ENCODE results near the gene GAA.

The GAA gene

DNA sequence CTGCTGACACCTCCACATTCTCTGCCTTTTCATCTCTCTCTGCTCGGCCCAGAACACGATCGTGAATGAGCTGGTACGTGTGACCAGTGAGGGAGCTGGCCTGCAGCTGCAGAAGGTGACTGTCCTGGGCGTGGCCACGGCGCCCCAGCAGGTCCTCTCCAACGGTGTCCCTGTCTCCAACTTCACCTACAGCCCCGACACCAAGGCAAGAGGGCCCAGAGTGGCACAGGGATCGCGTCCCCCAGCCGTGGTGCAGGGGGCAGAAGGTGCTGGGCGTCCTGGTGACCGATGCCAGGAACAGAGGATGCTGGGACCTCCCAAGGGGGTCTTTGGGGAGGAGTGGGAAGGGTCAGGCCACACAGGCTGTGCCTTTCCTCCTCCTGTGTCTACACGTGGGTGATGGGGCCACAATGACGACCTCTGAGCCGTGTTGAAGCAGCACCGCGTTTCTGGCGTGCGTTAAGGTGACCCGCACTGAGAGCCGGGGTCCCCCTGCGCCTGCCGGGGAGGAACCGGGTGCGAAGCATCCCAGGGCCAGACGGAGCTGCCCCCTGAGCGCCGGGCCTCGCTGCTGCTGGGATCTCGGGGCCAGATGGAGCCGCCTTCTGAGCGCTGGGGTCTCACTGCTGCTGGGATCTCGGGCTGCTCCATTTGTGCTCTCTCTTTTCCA, 17.4 kb downstream of the GAA start:
- no peak for DNase-seq

DNA sequence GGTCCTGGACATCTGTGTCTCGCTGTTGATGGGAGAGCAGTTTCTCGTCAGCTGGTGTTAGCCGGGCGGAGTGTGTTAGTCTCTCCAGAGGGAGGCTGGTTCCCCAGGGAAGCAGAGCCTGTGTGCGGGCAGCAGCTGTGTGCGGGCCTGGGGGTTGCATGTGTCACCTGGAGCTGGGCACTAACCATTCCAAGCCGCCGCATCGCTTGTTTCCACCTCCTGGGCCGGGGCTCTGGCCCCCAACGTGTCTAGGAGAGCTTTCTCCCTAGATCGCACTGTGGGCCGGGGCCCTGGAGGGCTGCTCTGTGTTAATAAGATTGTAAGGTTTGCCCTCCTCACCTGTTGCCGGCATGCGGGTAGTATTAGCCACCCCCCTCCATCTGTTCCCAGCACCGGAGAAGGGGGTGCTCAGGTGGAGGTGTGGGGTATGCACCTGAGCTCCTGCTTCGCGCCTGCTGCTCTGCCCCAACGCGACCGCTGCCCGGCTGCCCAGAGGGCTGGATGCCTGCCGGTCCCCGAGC, 17.9 kb downstream of the GAA start:
- peak; percentile 81 for DNase-seq

DNA sequence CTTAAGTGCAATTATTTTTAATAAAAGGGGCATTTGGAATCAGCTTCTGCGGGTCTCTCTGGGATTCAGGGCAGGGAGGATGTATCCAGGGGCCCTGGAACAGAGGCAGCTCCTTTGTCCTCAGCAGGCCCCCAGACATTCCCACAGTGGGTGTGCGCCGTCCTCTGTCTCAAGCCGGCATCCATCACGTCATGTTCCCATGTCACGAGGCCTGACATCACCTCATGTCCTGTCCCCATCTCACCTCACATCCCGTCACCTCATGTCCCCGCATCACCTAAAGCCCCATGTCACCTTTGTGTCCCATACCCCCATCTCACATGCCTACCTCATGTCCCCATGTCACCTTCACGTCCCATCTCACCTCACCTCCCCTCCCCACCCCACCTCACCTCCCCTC, 18.5 kb downstream of the GAA start:
- no peak for DNase-seq

DNA sequence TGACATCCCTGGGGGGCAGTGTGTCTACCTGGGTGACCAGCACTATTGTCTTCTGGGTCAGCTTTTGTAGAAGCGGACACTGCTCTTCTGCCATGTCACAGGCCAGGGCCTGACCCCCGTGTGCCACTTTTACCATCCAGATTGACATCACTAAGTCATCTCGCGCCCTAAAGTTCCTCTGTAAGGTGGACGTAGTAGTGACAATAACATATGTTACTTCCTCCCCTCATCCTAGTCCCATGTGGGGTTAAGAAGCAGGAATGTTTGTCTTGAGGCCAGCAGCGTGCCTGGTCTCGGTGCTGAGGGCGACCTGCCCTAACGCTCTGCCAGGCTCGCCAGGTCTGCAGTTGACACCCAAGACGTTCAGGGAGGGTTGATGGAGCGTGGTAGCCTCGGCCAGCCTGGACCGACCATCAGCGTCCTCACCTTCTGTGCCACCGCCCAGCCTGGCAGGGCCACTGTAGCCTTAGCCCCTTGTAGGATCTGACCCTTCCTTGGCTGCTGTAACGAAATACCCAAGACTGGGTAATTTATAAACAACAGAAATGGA, 20.7 kb downstream of the GAA start:
- no peak for DNase-seq

DNA sequence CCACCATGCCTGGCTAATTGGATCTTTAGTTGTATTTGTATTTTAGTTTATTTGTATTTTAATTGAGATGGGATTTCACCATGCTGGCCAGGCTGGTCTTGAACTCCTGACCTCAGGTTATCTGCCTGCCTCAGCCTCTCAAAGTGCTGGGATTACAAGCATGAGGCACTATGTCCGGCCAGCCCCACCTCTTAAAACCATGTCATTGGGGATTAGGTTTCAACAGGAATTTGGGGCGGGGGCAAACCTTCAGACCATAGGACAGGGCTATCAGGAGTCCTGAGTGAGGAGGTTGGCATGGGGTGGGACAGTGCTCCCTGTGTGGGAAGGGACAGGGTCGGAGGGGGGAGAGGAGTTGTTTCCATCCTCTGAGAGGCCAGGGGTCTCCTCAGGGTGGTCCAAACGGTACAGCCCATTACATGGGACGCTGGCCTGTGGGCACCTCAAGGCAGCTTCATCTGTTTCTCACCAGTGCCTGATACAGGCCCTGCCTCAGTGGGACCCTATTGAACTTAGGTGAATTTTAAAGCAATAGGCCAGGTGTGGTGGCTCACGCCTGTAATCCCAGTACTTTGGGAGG, 21.6 kb downstream of the GAA start:
- DNase-seq = no peak

DNA sequence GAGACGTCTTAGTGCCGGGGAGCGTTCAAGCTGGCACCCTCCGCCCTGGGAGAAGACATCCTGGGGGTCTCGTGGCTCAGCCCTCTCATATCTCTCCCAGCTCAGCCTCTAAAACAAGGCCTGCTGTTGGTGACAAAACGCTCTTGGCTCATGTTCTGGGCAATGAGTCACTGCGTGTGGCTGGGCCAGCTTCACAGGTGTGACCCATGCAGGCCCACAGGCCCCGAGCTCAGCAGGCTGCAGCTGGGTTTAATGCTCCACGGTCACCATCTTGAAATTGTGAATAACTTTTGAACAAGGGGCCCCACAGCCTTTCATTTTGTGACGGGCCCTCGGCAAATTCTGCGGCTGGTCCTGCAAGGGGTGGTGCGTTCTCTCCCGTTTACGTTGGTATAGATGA, 22.4 kb downstream of the GAA start:
- no peak for DNase-seq

DNA sequence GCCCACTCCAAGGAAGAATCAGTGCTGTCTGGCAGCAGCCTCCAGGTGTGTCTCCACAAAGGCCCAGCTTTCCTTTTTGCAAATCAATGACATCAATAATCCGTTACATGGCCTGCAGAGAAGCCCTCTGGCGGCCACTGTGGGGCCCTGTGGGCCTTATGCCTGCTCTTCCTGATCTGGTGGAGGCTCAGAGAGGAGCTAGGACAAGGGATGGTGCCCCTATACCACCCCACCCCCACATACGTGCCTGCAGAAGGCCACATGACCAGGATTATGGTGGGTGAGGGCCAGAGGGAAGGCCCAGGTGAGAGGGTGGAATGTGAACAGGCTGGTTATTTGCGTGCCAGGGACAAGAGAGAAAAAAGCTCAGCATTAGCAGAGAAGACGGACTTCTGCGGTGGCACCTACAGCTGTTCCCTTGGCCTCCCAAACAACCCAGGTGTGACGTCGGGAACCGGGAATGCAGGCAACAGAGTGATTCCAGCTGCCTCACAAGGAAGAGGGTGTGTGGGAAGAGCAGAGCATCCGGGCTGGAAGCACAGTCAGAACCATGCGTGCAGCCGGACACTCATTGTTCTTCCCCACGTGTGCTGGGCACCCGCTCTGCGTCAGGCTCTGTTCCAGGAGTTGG, 23.1 kb downstream of the GAA start:
- DNase-seq = no peak

DNA sequence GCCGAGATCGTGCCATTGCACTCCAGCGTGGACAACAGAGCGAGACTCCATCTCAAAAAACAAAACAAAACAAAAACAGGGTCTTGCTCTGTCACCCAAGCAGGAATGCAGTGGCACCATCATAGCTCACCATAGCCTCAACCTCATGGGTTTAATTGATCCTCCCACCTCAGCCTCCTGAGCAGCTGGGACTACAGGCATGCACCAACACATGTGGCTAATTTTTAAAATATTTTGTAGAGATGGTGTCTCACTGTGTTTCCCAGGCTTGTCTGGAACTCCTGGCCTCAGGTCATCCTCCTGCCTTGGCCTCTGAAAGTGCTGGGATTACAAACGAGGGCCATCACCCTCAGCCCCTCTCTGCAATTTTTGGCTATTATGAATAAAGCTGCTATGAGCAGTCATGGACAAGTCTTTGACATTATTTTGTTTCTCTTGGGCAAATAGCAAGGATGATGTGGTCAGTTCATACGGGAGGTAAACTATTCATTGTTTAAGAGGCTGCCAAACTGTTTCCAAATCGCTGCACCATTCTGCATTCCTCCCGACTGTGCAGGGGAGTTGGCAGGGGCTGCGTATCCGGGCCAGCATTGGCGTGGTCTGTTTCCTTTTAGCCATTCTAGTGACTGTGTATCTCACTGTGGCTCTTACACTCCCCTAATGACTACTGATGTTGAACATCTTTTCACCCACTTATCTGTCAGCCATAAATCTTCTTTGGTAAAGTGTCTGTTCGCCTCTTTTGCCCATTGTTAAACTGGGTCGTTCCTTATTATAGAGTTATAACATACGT, 24.5 kb downstream of the GAA start:
- DNase-seq = no peak

DNA sequence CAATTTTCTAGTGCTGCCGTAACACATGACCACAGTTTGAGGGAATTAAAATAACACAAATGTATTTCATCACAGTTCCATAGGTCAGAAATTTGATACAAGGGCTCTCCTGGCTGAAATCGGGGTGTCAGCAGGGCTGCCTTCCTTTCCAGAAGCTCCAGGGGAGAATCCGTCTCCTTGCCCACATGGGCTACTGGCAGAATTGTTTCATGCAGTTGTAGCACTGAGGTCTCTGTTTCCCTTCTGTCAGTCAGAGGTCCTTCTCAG, 25.0 kb downstream of the GAA start:
- no peak for DNase-seq

DNA sequence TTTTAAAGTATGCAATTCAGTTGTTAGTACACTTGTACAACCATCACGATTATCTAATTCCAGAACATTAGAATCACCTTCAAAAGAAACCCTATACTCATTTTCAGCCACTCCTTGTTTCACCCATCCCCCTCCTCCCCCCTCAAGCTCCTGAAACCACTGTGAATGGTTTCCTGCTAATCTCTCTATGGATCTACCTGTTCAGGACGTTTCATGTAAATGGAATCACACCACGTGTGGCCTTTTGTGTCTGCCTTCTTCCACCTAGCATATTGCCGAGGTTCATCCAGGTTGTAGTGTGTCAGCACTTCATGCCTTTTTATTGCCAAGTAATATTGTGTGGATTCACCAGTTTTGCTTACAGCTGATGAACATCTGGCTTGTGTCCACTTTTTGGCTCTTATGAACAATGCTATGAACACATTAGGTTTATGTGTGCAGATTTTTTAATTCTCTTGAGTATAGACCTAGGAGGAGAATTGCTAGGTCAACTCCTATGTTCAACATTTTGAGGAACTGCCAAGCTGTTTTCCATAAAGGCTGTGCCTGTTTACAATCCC, 27.7 kb downstream of the GAA start:
- DNase-seq = no peak

DNA sequence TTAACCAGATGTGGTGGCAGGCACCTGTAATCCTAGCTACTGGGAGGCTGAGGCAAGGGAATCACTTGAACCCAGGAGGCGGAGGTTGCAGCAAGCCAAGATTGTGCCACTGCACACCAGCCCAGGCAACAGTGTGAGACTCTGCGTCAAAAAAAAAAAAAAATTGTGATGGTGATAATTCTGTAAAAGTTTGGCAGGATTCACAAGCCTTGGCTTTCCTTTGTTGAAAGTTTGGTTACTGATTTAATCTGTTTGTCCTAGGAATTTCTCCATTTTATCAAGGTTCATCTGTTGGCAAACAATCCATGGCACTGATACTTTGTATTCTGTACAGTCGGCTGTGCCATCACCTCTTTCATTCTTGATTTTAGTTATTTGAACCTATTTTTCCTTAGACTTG, 29.6 kb downstream of the GAA start:
- no peak for DNase-seq

DNA sequence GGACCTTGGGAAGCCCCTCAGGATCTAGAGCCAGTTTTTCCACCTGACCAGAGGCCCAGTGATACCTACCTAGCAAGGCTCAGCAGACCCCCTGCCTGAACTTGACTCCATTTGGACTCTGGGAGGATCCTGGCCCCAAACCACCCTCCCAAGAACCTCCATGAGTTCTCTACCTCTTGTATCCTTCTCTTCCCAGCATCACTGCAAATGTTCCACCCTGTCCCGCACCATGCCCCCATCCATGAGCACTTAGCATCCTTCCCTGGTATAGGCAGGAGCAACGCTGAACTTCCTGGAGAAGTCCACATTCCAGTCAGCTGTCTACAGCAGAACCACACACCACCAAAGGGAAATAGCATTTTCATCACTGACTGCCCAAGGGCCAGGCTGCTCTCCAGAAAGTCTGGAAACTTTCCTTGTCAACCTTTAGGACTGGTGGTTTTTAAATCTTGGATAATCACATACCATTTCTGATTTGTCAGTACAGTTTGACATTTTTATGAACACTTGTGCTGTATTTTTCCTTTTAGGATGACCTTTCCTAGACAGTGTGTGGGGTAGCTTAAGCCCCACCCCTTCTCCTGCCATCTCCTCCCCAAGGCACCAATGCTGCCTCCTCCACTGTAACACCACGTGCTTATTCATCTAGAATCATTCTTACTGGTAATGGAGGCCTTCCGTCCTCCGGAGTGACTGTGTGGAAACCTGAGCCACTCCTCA, 31.7 kb downstream of the GAA start:
- no peak for DNase-seq

DNA sequence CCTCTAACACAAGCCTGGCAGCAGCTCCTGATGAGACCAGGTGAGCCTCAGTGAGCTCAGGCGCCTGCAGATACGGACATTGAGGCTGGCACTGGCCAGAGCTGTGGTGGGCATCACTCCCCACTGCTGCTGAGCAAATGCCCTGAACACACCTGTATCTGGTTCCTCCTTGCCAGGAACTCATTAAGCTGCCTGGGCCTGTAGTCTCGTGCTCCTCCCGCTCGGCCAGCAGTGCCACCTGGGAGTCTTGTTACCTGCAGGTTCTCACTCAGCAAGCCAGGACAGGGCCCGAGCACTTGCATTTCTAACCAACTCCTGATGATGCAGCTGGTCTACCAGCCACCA, 32.2 kb downstream of the GAA start:
- no peak for DNase-seq

DNA sequence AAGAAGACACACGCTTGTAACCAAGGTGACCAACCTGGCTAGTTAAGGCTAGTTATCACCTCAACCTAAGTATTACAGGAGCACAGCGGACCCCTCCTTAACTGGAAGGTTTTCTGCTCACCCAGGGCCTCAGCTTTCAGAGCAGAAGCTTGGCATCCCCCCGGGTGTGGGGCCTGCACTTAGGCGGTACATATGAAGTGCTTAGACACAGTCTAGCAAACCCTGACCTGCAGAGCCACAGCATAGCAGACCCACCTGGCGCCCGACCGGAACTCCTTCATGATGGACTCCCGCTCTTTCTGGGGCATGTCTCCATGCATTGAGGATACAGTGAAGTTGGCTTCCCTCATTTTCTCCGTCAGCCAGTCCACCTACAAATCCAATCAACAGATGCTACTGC, 35.8 kb downstream of the GAA start:
- no peak for DNase-seq

DNA sequence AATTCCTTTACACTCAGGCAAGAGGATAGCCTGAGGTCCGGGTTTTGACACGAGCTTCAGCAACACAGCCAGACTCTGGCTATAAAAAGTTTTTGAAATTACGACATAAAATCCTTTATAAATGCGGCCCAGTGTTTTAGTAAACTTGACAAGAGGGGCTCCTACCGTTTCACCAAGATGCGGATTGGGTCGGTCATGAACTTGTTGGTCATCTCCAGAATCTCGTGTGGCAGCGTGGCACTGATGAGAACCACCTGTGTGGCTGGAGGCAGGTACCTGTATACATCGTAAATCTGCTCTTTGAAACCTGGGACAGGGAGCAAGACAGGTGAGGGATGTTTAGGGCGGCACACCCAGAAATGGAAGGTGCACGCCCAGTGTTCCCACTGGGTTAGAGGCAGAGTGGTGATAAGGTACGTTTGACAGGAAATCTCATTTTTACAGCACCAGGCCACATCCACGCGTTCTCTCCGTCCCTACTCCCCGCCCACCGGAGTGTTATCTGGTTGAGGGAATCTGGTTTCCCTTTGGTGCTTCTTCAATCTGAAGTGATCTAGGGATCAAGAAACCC, 37.6 kb downstream of the GAA start:
- no peak for DNase-seq

DNA sequence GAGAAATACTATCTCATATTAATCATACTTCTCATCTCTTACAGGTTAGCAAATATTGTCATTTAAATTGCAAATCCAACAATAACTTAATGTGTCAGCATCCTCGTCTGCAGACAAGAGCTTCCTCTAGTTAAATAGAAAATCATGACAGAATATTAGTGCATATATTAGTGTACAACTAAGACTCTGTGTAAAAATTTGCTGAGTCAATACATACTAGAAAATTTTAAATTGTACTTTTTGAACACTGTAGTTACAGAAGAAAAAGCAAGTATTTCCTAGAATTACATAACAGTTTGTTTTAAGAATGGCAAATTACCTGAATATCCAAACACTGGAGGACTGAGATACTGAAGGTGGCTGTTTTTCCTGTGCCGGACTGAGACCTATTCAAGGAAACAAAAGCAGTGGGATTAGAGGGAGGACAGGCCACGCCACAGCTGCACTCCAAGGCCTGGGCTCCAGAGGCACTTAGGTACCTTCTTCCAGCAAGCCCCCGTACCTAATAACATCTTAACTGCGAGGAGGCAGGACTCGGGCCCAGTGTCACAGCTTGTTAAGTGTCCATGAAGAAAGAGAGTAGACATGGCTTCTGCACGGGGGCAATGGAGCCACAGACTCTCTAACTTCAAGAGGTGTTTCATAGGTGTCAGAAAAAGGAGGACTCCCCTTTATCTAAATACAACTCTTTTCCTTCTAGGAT, 40.2 kb downstream of the GAA start:
- no peak for DNase-seq

DNA sequence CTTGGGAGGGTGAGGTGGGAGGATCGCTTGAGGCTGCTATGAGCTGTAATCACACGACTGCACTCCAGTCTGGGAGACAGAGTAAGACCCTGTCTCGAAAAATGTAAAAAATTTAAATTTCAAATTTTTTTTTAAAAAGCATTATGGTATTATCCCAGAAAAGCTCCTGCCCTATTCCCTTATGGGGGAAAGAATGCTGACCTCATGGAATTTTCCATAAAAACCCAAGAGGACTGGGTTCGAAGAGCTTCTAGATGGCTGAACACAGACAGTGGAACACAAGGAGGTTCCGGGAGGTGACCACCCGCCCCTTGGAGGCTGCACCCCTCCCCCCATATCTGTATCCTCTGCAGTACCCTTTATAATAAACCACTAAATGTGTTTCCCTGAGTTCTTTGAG, 41.5 kb downstream of the GAA start:
- no peak for DNase-seq

DNA sequence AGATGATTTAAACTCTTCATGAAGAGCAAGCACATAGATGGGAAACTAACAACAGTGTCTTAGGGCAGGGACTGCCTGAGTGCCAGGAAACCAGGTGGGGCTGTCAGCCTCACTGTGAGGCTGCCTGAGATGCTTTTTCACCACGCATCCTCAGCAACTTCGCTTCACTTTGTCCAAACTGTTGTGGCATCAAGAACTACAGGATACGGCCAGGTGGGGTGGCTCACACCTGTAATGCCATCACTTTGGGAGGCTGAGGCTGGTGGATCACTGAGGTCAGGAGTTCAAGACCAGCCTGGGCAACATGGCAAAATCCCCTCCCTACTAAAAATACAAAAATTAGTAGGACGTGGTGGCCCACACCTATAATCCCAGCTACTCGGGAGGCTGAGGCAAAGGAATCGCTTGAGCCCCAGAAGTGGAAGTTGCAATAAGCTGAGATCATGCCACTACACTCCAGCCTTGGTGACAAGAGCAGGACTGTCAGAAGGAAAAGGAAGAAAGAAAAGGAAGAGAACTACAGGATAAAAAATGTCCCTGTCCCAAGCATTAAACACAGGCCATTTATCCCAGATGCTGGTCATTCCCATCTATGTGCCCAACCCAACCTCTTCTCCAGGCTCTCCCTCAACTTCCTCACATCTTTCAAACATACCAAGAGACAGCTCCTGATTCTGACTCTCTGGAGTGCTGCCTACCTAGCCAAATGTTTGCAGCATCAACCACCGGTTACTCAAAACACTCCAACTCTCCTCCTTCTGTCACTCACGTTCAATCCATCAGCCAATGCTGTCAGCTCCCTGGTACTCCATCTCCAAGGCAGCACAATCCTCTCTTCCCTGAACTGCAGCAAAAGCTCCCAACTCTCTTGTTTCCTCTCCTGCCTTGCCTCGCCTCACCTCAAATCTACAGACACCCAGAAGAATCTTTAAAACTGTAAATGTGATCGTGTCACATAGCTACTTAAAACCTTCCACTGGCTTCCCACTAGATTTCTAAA, 44.0 kb downstream of the GAA start:
- no peak for DNase-seq

DNA sequence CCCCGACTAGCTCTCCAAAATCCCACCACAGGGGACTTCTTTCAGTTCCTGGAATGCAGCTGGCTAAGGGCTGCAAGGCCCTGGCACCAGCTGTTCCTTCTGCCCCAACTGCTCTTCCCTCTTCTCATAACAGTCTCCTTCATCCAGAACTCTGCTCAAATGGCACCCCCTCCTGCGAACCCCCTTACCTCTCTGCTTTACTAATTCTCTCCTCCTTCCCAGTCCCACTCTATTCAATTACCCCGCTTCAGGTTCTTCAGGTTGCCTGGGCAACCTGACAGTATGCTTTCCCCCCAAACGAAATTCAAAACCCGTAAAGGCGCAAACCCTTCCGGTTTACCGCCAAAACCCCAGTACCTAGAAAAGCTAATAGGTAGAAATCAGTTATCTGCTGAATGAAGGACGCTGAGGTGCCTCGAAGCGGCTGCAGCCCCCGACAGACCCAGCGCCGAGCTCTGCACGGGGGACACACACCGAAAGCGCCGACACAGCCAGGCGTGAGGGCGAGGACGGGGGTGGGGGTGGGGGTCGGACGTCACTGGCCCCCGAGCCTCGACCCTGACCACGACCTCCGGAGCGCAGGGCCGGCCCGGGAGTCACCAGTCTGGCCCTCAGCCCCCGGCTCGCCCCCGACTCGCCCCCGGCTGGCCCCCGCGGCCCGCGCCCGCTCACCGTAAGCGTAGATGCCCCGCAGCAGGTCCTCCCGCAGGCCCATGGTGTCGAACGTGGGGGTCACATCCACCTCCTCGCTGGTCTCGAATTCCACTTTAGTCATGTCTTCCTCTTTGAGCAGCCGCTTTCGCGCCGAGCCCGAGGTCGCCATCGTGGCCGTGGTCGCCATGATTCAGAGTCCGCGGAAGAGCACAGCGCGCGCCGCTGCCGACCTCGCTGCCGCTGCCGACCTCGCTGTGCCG, 45.0 kb downstream of the GAA start:
- DNase-seq = no peak

Data from NCI-H2171 (cell line).